Measurements from ENCODE around the gene SPEF1. TPM values are rescaled to one million over a fixed set of nuclear protein-coding genes. Genes with fewer than 3 reads are reported as not detected.

Gene SPEF1
- total and polyA plus RNA-seq, 2 of the 13 experiments (the other 11 are each of a cell fraction or from before 2014, with no cell fraction given): 0.11 to 0.27 TPM

DNA sequence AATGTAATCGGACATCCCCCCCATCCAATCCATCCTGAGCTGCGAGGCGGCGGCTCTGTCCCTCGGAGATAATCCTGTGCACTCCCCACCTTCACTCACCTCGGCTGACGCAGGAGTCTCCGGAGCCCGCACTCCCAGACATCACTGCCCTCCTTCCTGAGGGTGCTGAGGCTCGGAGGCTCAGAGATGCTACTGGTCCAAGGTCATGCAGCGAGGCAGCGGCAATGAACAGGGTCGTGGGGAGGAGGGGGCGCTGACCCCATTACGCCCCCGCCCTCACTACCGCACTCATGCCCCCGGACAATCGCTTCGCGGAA is 14.2 kb downstream of the SPEF1 start (continued):
- TF ChIP-seq, protein P1, sequence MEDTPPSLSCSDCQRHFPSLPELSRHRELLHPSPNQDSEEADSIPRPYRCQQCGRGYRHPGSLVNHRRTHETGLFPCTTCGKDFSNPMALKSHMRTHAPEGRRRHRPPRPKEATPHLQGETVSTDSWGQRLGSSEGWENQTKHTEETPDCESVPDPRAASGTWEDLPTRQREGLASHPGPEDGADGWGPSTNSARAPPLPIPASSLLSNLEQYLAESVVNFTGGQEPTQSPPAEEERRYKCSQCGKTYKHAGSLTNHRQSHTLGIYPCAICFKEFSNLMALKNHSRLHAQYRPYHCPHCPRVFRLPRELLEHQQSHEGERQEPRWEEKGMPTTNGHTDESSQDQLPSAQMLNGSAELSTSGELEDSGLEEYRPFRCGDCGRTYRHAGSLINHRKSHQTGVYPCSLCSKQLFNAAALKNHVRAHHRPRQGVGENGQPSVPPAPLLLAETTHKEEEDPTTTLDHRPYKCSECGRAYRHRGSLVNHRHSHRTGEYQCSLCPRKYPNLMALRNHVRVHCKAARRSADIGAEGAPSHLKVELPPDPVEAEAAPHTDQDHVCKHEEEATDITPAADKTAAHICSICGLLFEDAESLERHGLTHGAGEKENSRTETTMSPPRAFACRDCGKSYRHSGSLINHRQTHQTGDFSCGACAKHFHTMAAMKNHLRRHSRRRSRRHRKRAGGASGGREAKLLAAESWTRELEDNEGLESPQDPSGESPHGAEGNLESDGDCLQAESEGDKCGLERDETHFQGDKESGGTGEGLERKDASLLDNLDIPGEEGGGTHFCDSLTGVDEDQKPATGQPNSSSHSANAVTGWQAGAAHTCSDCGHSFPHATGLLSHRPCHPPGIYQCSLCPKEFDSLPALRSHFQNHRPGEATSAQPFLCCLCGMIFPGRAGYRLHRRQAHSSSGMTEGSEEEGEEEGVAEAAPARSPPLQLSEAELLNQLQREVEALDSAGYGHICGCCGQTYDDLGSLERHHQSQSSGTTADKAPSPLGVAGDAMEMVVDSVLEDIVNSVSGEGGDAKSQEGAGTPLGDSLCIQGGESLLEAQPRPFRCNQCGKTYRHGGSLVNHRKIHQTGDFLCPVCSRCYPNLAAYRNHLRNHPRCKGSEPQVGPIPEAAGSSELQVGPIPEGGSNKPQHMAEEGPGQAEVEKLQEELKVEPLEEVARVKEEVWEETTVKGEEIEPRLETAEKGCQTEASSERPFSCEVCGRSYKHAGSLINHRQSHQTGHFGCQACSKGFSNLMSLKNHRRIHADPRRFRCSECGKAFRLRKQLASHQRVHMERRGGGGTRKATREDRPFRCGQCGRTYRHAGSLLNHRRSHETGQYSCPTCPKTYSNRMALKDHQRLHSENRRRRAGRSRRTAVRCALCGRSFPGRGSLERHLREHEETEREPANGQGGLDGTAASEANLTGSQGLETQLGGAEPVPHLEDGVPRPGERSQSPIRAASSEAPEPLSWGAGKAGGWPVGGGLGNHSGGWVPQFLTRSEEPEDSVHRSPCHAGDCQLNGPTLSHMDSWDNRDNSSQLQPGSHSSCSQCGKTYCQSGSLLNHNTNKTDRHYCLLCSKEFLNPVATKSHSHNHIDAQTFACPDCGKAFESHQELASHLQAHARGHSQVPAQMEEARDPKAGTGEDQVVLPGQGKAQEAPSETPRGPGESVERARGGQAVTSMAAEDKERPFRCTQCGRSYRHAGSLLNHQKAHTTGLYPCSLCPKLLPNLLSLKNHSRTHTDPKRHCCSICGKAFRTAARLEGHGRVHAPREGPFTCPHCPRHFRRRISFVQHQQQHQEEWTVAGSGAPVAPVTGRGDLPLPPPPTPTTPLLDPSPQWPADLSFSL (CRISPR knock-in tag; IDR thresholded peaks at IDR 0.05): 0 out of 2 replicates have a peak, but pooled peaks have one; percentile 12
- peak; percentile 80; the same call in 1 of the 2 replicates for TF ChIP-seq ZNF354B (CRISPR knock-in tag; IDR thresholded peaks at IDR 0.05)
- TF ChIP-seq, protein P2, sequence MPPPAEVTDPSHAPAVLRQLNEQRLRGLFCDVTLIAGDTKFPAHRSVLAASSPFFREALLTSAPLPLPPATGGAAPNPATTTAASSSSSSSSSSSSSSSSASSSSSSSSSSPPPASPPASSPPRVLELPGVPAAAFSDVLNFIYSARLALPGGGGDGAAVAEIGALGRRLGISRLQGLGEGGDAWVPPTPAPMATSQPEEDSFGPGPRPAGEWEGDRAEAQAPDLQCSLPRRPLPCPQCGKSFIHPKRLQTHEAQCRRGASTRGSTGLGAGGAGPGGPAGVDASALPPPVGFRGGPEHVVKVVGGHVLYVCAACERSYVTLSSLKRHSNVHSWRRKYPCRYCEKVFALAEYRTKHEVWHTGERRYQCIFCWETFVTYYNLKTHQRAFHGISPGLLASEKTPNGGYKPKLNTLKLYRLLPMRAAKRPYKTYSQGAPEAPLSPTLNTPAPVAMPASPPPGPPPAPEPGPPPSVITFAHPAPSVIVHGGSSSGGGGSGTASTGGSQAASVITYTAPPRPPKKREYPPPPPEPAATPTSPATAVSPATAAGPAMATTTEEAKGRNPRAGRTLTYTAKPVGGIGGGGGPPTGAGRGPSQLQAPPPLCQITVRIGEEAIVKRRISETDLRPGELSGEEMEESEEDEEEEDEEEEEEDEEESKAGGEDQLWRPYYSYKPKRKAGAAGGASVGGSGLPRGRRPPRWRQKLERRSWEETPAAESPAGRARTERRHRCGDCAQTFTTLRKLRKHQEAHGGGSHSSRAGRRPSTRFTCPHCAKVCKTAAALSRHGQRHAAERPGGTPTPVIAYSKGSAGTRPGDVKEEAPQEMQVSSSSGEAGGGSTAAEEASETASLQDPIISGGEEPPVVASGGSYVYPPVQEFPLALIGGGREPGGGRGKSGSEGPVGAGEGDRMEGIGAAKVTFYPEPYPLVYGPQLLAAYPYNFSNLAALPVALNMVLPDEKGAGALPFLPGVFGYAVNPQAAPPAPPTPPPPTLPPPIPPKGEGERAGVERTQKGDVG (CRISPR knock-in tag; IDR thresholded peaks at IDR 0.05; ENCODE audit: borderline replicate concordance): 0 out of 2 replicates have a peak, but pooled peaks have one; percentile 17
- 0 out of 2 replicates have a peak, but pooled peaks have one; percentile 7 for TF ChIP-seq STAT5B (CRISPR knock-in tag; IDR thresholded peaks at IDR 0.05)
- TF ChIP-seq, protein P3, sequence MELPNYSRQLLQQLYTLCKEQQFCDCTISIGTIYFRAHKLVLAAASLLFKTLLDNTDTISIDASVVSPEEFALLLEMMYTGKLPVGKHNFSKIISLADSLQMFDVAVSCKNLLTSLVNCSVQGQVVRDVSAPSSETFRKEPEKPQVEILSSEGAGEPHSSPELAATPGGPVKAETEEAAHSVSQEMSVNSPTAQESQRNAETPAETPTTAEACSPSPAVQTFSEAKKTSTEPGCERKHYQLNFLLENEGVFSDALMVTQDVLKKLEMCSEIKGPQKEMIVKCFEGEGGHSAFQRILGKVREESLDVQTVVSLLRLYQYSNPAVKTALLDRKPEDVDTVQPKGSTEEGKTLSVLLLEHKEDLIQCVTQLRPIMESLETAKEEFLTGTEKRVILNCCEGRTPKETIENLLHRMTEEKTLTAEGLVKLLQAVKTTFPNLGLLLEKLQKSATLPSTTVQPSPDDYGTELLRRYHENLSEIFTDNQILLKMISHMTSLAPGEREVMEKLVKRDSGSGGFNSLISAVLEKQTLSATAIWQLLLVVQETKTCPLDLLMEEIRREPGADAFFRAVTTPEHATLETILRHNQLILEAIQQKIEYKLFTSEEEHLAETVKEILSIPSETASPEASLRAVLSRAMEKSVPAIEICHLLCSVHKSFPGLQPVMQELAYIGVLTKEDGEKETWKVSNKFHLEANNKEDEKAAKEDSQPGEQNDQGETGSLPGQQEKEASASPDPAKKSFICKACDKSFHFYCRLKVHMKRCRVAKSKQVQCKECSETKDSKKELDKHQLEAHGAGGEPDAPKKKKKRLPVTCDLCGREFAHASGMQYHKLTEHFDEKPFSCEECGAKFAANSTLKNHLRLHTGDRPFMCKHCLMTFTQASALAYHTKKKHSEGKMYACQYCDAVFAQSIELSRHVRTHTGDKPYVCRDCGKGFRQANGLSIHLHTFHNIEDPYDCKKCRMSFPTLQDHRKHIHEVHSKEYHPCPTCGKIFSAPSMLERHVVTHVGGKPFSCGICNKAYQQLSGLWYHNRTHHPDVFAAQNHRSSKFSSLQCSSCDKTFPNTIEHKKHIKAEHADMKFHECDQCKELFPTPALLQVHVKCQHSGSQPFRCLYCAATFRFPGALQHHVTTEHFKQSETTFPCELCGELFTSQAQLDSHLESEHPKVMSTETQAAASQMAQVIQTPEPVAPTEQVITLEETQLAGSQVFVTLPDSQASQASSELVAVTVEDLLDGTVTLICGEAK (IDR thresholded peaks at IDR 0.05): no peak
- TF ChIP-seq, protein P3 (CRISPR knock-in tag; IDR thresholded peaks at IDR 0.05): peak; percentile 46; the same call in 1 of the 2 replicates
- no peak for TF ChIP-seq HNF4A (CRISPR knock-in tag; IDR thresholded peaks at IDR 0.05)
- TF ChIP-seq ZNF839 (CRISPR knock-in tag; IDR thresholded peaks at IDR 0.05; ENCODE audit: borderline replicate concordance): peak; percentile 73; the same call in 1 of the 2 replicates
- TF ChIP-seq HNRNPLL (IDR thresholded peaks at IDR 0.05; ENCODE audit: low read depth, low read length, poor library complexity, severe bottlenecking): peak; percentile 4
- TF ChIP-seq ZNF225 (CRISPR knock-in tag; IDR thresholded peaks at IDR 0.05): 0 out of 2 replicates have a peak, but pooled peaks have one; percentile 3
